DND-41 (cell line): ENCODE measurements around the gene IGSF21.

Experiments used
- ATAC-seq: fragments of 200-7000 bp; cut with Tn5 transposase; 3 replicates; pipeline ENCODE4 v1.9.1; 2021; ENCODE audit warnings: low read depth; ENCODE audit not compliant: insufficient read depth
- DNase-seq: peaks from one replicate; pipeline ENCODE4 v3.0.0-alpha.2; 2020
- H2AFZ ChIP-seq: 2 replicates; pipeline ENCODE4 v1.6.0; 2012; ENCODE audit warnings: low read depth, low read length
- H3K27ac ChIP-seq: 2 replicates; pipeline ENCODE4 v1.5.1; 2012; ENCODE audit warnings: low read length, inconsistent platforms
- H3K27me3 ChIP-seq: fragments of 200-600 bp; sonication (generic); 2 replicates; pipeline ENCODE4 v1.6.0; 2012; ENCODE audit warnings: low read length, mild to moderate bottlenecking, inconsistent platforms; ENCODE audit not compliant: insufficient read depth, poor library complexity
- H3K36me3 ChIP-seq: 2 replicates; pipeline ENCODE4 v1.5.1; 2012; ENCODE audit warnings: low read length, inconsistent platforms; ENCODE audit not compliant: insufficient read depth
- H3K4me1 ChIP-seq: 2 replicates; pipeline ENCODE4 v1.5.1; 2012; ENCODE audit warnings: mild to moderate bottlenecking, low read length; ENCODE audit not compliant: insufficient read depth
- H3K4me2 ChIP-seq: 2 replicates; pipeline ENCODE4 v1.6.0; 2012; ENCODE audit warnings: mild to moderate bottlenecking, moderate library complexity, low read length, inconsistent platforms; ENCODE audit not compliant: insufficient read depth
- H3K4me3 ChIP-seq, 2 experiments: fragments of 200-600 bp in 1 of 2; shearing (Covaris generic) in 1 of 2; 2 replicates each; pipeline ENCODE4 v1.5.1; 2012 to 2016; ENCODE audit warnings: inconsistent platforms in 2 of 2, low read length in 2 of 2, mild to moderate bottlenecking in 2 of 2, low read depth in 1 of 2, moderate library complexity in 1 of 2
- H3K79me2 ChIP-seq: 2 replicates; pipeline ENCODE4 v1.6.0; 2012; ENCODE audit warnings: low read length, inconsistent platforms; ENCODE audit not compliant: insufficient read depth
- H3K9ac ChIP-seq: 2 replicates; pipeline ENCODE4 v1.6.0; 2012; ENCODE audit warnings: low read depth, mild to moderate bottlenecking, inconsistent platforms, low read length, moderate library complexity
- H3K9me3 ChIP-seq: 2 replicates; pipeline ENCODE4 v1.5.1; 2012; ENCODE audit warnings: low read length, moderate library complexity, mild to moderate bottlenecking, inconsistent platforms; ENCODE audit not compliant: insufficient read depth, severe bottlenecking
- H4K20me1 ChIP-seq: 2 replicates; pipeline ENCODE4 v1.6.0; 2012; ENCODE audit warnings: low read length; ENCODE audit not compliant: insufficient read depth
- EZH2 ChIP-seq: IDR thresholded peaks from 3 replicates; pipeline ENCODE4 v1.6.1; 2012; ENCODE audit warnings: borderline replicate concordance, low read depth, mild to moderate bottlenecking, moderate library complexity, low read length, inconsistent platforms; ENCODE audit not compliant: severe bottlenecking
- TF ChIP-seq, protein P1 (sequence below): IDR thresholded peaks from 2 replicates; pipeline ENCODE4 v1.5.1; 2012; ENCODE audit warnings: borderline replicate concordance, low read length, moderate library complexity, mild to moderate bottlenecking; ENCODE audit not compliant: poor library complexity, severe bottlenecking; ENCODE audit errors: extremely low read depth

The IGSF21 gene

DNA sequence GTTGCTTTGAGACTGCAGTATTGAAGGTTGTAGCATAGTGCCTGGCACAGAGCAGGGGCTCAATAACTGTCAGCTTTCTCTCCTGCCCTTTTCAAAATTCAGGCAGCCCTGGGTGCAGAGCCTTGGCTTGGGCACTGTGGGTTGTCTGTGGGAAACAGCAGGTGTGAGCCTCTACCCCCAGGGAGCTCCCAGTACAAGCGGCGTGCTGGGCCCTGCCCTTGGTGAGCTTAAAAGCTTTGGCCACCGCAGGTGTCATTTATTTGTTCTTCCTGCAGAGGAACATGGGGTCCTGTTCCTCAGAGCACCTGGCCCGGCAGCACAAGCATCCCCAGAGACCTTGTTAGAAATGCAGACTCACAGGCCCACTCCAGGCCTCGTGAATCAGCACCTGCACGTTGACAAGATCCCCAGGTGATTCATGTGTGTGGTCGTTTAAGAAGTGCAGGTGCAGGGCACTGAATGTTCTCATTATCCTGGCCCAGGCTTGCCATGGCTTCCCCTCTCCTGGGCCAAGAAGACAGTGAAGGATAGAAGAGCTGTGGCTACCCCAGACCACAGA is 29.9 kb upstream of the IGSF21 start:
- Histone ChIP-seq H3K36me3 (no peaks in the 10 kb centered on the region), H3K27me3 (peaks cover 11% of the 10 kb centered on the region), H3K9me3 (no peaks in the 10 kb centered on the region), H3K4me1 (no peaks in the 10 kb centered on the region), H3K9ac (no peak overlapping the region), H3K4me3 (no peak overlapping the region), H2AFZ (no peak overlapping the region), H3K27ac (no peak overlapping the region), H3K79me2 (no peaks in the 10 kb centered on the region), H3K4me2 (no peak overlapping the region), H4K20me1 (no peaks in the 10 kb centered on the region; the same call in 1 of the 2 replicates)
- no peak for ATAC-seq
- TF ChIP-seq, protein P1, sequence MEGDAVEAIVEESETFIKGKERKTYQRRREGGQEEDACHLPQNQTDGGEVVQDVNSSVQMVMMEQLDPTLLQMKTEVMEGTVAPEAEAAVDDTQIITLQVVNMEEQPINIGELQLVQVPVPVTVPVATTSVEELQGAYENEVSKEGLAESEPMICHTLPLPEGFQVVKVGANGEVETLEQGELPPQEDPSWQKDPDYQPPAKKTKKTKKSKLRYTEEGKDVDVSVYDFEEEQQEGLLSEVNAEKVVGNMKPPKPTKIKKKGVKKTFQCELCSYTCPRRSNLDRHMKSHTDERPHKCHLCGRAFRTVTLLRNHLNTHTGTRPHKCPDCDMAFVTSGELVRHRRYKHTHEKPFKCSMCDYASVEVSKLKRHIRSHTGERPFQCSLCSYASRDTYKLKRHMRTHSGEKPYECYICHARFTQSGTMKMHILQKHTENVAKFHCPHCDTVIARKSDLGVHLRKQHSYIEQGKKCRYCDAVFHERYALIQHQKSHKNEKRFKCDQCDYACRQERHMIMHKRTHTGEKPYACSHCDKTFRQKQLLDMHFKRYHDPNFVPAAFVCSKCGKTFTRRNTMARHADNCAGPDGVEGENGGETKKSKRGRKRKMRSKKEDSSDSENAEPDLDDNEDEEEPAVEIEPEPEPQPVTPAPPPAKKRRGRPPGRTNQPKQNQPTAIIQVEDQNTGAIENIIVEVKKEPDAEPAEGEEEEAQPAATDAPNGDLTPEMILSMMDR: no peak
- no peak for TF ChIP-seq EZH2
- DNase-seq: no peak

DNA sequence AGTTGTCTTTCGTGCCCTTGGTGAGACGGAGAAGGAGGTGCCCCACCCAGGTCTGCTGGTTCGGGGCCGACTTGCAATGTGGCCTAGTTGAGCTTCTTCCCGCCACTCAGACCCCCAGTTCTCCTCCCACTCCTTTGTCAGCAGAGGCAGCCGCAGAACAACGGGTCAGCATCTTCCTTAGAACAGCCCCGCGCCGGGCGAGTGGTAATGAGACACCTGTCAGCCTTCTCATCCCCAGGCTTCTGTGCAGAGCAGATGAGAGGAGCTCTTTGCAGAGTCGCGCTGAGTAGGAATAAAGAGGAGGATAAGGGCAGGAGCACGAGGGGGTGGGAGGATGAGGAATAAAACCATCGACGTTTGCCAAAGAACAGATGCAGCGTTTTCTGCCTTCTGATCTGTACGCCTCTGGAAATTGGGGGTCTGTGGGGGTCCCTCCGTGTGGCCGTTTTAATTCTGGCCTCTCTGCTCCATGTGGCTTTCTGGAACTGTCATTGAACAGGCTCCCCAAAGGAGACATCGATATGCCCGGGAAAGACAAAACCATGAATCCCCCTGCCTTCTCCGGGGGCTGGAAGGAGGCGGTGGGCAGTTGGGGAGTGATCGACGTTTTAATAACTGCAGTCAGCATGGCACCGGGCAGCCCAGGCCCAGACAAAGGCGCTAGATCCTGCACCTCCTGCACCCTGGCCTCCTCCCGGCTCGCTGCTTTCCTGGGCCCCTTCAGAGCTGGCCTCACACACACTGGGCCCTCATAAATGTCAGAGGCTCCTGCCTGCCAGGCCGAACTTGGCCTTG is 27.5 kb upstream of the IGSF21 start:
- TF ChIP-seq, protein P1: no peak
- TF ChIP-seq EZH2: no peak
- DNase-seq (no peak), ATAC-seq (no peak)
- no peaks in the 10 kb centered on the region for H3K9me3 ChIP-seq
- H3K27ac ChIP-seq: no peak overlapping the region
- no peaks in the 10 kb centered on the region for H3K4me1 ChIP-seq
- H3K4me3 ChIP-seq: no peak overlapping the region
- no peaks in the 10 kb centered on the region for H3K36me3 ChIP-seq
- H2AFZ ChIP-seq: no peak overlapping the region
- H3K9ac ChIP-seq: no peak overlapping the region
- H3K79me2 ChIP-seq: no peaks in the 10 kb centered on the region
- no peaks in the 10 kb centered on the region; the same call in 1 of the 2 replicates for H4K20me1 ChIP-seq
- H3K27me3 ChIP-seq: peaks cover 15% of the 10 kb centered on the region
- H3K4me2 ChIP-seq: no peak overlapping the region

DNA sequence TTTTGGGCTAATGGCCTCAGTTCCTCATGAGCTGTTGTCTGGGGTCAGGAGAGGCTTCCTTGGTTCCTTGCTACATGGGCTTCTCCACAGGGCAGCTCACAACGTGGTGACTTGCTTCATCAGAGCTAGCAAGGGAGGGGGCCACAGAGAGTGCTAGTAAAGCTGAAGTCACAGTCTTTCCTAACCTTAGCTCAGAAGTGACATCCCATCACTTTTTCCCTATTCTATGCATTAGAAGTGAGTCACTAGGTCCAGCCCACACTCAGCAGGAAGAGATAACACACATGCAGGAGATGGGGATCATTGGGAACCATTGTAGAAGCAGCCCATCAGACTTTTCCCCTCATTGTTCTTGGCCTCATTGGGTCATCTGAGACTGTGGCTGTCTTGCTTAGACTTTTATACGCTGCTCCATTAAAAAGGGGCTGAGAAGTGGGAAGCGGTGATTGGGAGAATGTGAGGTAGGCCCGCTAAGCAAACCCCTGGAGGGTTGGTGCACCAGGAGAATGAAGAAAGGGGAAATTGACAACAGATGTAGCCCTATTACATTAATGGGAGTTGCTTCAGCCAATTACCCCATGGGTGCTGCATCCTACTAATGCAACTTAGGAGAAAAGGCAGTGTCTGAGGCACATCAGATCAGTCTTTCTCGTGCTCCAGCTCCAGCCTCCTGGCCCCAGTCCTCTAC is 22.1 kb upstream of the IGSF21 start:
- Histone ChIP-seq H3K79me2 (no peaks in the 10 kb centered on the region), H3K27ac (no peak overlapping the region), H3K4me3 (no peak overlapping the region), H4K20me1 (no peaks in the 10 kb centered on the region), H3K36me3 (no peaks in the 10 kb centered on the region), H3K27me3 (peaks cover 4% of the 10 kb centered on the region), H3K9ac (no peak overlapping the region), H3K4me1 (no peaks in the 10 kb centered on the region), H3K9me3 (no peaks in the 10 kb centered on the region), H2AFZ (no peak overlapping the region), H3K4me2 (no peak overlapping the region)
- TF ChIP-seq EZH2: no peak
- TF ChIP-seq, protein P1: no peak
- no peak for DNase-seq
- ATAC-seq: no peak
